T-cell (primary cell): Measurements from ENCODE around the gene PAK1. TPM values are rescaled to one million over a fixed set of nuclear protein-coding genes. Genes with fewer than 3 reads are reported as not detected.
"Not testable (repeated sequence)": the region's sequence is repeated elsewhere in the genome, so short reads cannot be mapped to it uniquely, and the experiment has no call there.

Experiments
- ATAC-seq, 4 experiments: fragments of 200-7000 bp in 3 of 4; fragments of 150-1000 bp in 1 of 4; cut with Tn5 transposase; replicated peaks in 1 of 4; 1 replicate in 3 of 4; 2 replicates in 1 of 4; pipeline ENCODE4 v1.10.0; 2021; ENCODE audit warnings: moderate library complexity in 3 of 4, mild to moderate bottlenecking in 2 of 4, moderate number of reproducible peaks in 1 of 4
- CTCF ChIA-PET, 2 donors: fragments of 300-600 bp; sonication (Branson Sonifier 250); formaldehyde crosslinking; loops; one replicate each; lab custom pipeline; 2022; ENCODE audit warnings: antibody characterized with exemption in 2 of 2; lab: Charles Lee
- POLR2A ChIA-PET, 2 donors: fragments of 300-600 bp; sonication (Branson Sonifier 250); formaldehyde crosslinking; loops; one replicate each; lab custom pipeline; 2022; ENCODE audit warnings: antibody characterized with exemption in 2 of 2; lab: Charles Lee
- DNase-seq, 35 experiments: peaks; one replicate each; pipeline versions ENCODE4 v3.0.0 to v3.0.0-alpha.2; 2013 to 2023
- H3K27ac ChIP-seq: one replicate; pipeline ENCODE4 v1.5.1; 2013; ENCODE audit warnings: low read length
- H3K27me3 ChIP-seq, 2 experiments: replicated peaks in 1 of 2; 1 replicate in 1 of 2; 2 replicates in 1 of 2; pipeline versions ENCODE4 v1.6.1 to v1.7.0; 2013; ENCODE audit warnings: low read length in 1 of 2, mixed read lengths in 1 of 2; ENCODE audit not compliant: control insufficient read depth in 2 of 2, insufficient read depth in 2 of 2; ENCODE audit errors: extremely low read depth in 1 of 2
- H3K36me3 ChIP-seq, 2 donors: 1 replicate in 1 of 2; 2 replicates in 1 of 2; pipeline versions ENCODE4 v1.6.1 to v1.7.0; 2013; ENCODE audit warnings: low read length in 1 of 2; ENCODE audit not compliant: control insufficient read depth in 2 of 2, insufficient read depth in 1 of 2; ENCODE audit errors: extremely low read depth in 1 of 2
- H3K4me1 ChIP-seq, 2 experiments: 1 replicate in 1 of 2; 2 replicates in 1 of 2; pipeline versions ENCODE4 v1.6.1 to v1.7.0; 2013; ENCODE audit warnings: low read length in 2 of 2, mixed read lengths in 1 of 2; ENCODE audit not compliant: insufficient read depth in 2 of 2, control insufficient read depth in 1 of 2; ENCODE audit errors: extremely low read depth in 1 of 2
- H3K4me3 ChIP-seq, 2 donors: 1 replicate in 1 of 2; 2 replicates in 1 of 2; pipeline versions ENCODE4 v1.5.1 to v1.7.0; 2013; ENCODE audit warnings: mild to moderate bottlenecking in 2 of 2, low read length in 1 of 2, moderate library complexity in 1 of 2; ENCODE audit not compliant: control insufficient read depth in 1 of 2; ENCODE audit errors: extremely low read depth in 1 of 2
- H3K9me3 ChIP-seq: 2 replicates; pipeline ENCODE4 v1.7.0; 2013
- H3K27ac Mint-ChIP-seq, 2 donors: one replicate each; pipeline ENCODE4 v1.8.0; 2020 to 2021; ENCODE audit warnings: mild to moderate bottlenecking in 2 of 2, mixed read lengths in 2 of 2
- H3K27me3 Mint-ChIP-seq, 2 donors: one replicate each; pipeline ENCODE4 v1.8.0; 2021 to 2022; ENCODE audit warnings: mixed read lengths in 2 of 2
- H3K36me3 Mint-ChIP-seq: one replicate; pipeline ENCODE4 v1.8.0; 2021; ENCODE audit warnings: mixed read lengths
- H3K4me1 Mint-ChIP-seq, 3 donors: one replicate each; pipeline ENCODE4 v1.8.0; 2020 to 2022; ENCODE audit warnings: mixed read lengths in 3 of 3, mild to moderate bottlenecking in 1 of 3
- H3K4me3 Mint-ChIP-seq, 3 donors: one replicate each; pipeline ENCODE4 v1.8.0; 2020 to 2022; ENCODE audit warnings: mild to moderate bottlenecking in 3 of 3, mixed read lengths in 3 of 3, moderate library complexity in 3 of 3
- H3K9me3 Mint-ChIP-seq, 3 donors: one replicate each; pipeline ENCODE4 v1.8.0; 2020 to 2022; ENCODE audit warnings: mixed read lengths in 3 of 3
- WGBS: methylation state at CpG from one replicate; pipeline ENCODE4 v1.1.5; 2013; ENCODE audit warnings: missing lambda C conversion rate; ENCODE audit not compliant: insufficient coverage; 5-methylcytosine and 5-hydroxymethylcytosine counted together
- total RNA-seq, 35 experiments: library from RNA in 6 of 35; stranded (reverse) in 6 of 35; fragments of 120-200 nt in 1 of 35; gene quantifications; one replicate each; pipeline versions ENCODE4 v1.2.1 to v1.2.4 and lab custom pipeline; 2013 to 2026

PAK1 gene
- total RNA-seq, 5 donors from 2014 or later (not counting 1 experiment from before 2014, with no cell fraction given): 15.9 to 28.0 (median 18.7) TPM

DNA sequence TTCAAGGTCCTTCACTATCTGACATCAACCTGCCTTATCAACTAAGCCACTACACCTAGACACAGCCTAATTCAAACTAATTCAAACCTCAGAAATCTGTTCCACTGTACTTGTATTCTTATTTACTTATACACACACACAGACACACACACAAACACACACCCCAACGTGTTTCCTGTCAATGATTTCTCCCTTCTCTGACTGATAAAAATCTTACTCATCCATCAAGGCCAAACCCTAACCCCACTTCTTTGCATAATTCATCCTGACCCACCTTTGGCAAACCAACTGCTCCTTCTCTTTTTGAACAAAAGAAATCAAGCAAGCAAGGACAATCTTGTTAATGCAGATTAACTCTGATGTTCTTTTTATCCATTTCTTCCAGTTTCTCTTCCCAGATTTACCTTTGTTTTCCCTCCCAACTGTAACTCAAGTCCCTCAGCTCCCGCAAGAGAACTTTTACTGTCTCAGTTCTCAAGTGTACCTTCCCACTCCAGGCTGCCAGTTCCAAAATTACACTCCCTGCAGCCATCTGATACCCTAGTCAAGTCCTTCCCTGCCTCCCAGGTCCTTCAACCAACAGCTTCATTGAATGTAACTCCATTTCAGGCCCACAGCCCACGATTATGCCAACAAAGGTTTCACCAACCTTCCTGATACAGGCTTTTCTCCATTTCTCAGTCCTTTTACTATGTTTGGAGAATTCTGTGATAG, 78.3 kb downstream of the PAK1 start:
- ChIA-PET POLR2A (no interaction called here), CTCF (no interaction called here)
- Mint-ChIP-seq H3K27ac (no peak overlapping the region), H3K4me3 (no peak overlapping the region), H3K27me3 (no peaks in the 10 kb centered on the region), H3K9me3 (no peaks in the 10 kb centered on the region), H3K4me1 (peaks cover 0 to 7% (median 0%) of the 10 kb centered on the region in 3 donors), H3K36me3 (peaks cover 22% of the 10 kb centered on the region)
- H3K9me3 ChIP-seq: no peaks in the 10 kb centered on the region
- ATAC-seq (no peak), DNase-seq (no peak)
- 65% methylated on average over 2 of the region's 3 CpGs for WGBS
- no peaks in the 10 kb centered on the region for H3K27me3 ChIP-seq
- H3K4me1 ChIP-seq: peaks cover 0 to 2% of the 10 kb centered on the region in 2 experiments
- no peaks in the 10 kb centered on the region for H3K36me3 ChIP-seq
- no peak overlapping the region for H3K27ac ChIP-seq
- no peak overlapping the region for H3K4me3 ChIP-seq

DNA sequence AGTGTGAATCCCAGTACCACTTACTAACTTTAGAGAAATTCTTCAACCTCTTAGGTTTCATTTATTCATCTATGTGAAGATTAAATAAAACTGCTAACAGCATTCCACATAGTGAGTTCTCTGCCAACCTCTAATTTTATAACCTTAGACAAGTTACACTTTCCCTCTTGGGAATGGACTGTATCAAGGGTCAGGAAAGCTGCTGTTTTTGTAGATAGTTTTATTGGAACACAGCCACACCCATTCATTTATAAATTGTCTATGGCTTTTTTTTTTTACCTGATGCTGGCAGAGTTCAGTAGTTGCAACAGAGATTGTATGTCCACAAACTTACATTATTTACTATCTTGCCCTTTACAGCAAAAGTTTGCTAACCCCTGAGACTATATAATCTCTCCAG, 81.1 kb downstream of the PAK1 start:
- no peak overlapping the region for H3K4me3 Mint-ChIP-seq
- no peak overlapping the region for H3K27ac Mint-ChIP-seq
- H3K9me3 ChIP-seq: no peaks in the 10 kb centered on the region
- ATAC-seq (no peak), DNase-seq (no peak)
- no peaks in the 10 kb centered on the region for H3K36me3 ChIP-seq
- H3K4me3 ChIP-seq: no peak overlapping the region
- no peaks in the 10 kb centered on the region for H3K27me3 Mint-ChIP-seq
- H3K9me3 Mint-ChIP-seq: no peaks in the 10 kb centered on the region
- CTCF ChIA-PET: no interaction called here
- peaks cover 0 to 3% of the 10 kb centered on the region in 2 experiments for H3K4me1 ChIP-seq
- H3K4me1 Mint-ChIP-seq: peaks cover 0 to 2% (median 0%) of the 10 kb centered on the region in 3 donors
- no peak overlapping the region for H3K27ac ChIP-seq
- no peaks in the 10 kb centered on the region for H3K27me3 ChIP-seq
- peaks cover 28% of the 10 kb centered on the region for H3K36me3 Mint-ChIP-seq
- POLR2A ChIA-PET: no interaction called here

- DNase-seq (no peak), ATAC-seq (no peak)
- peaks cover 0 to 4% of the 10 kb centered on the region in 2 experiments for H3K4me1 ChIP-seq
- no peaks in the 10 kb centered on the region for H3K9me3 Mint-ChIP-seq
- ChIA-PET CTCF (no interaction called here), POLR2A (no interaction called here)
- H3K9me3 ChIP-seq: no peaks in the 10 kb centered on the region
- H3K27me3 Mint-ChIP-seq: no peaks in the 10 kb centered on the region
- H3K4me3 Mint-ChIP-seq: no peak overlapping the region
- no peak overlapping the region for H3K27ac ChIP-seq
- H3K27ac Mint-ChIP-seq: no peak overlapping the region
- H3K36me3 ChIP-seq: no peaks in the 10 kb centered on the region
- H3K36me3 Mint-ChIP-seq: peaks cover 45% of the 10 kb centered on the region
- peaks cover 0 to 2% (median 0%) of the 10 kb centered on the region in 3 donors for H3K4me1 Mint-ChIP-seq
- H3K27me3 ChIP-seq: no peaks in the 10 kb centered on the region
- H3K4me3 ChIP-seq: no peak overlapping the region
Observed at GRCh38 chr11:77387701-77388100, 86.2 kb downstream of the PAK1 start.

DNA sequence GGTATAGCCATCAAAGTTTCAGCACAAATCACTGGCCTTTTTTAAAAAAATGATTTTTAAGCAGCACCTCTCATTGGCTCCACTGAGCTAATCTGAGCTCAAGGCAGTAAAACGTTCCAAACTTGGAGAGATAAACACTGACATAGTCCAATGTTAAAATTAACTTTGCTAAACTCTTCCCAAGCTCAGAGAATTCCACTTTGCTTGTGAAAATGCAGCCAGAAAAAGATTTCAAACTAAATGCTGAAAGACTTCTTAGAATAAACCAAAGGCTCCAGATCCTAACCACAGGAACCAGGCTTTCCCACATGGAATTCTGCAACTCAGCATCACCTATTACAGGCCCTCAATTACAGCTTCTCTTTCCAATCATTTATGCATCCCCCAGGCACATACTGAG, 87.7 kb downstream of the PAK1 start:
- 44% methylated on average over 1 of the region's 1 CpG for WGBS
- ChIA-PET POLR2A (no interaction called here), CTCF (interaction anchor here in 1 of 2 donors (0.7 kb wide), 1 partner anchor 645 kb away, joined by 3 read pairs; no protein-coding TSS in a partner anchor)
- Histone ChIP-seq H3K27me3 (no peaks in the 10 kb centered on the region), H3K27ac (no peak overlapping the region), H3K4me3 (no peak overlapping the region), H3K36me3 (no peaks in the 10 kb centered on the region), H3K4me1 (peaks cover 0 to 7% of the 10 kb centered on the region in 2 experiments), H3K9me3 (no peaks in the 10 kb centered on the region)
- Mint-ChIP-seq H3K4me3 (no peak overlapping the region), H3K27ac (no peak overlapping the region), H3K4me1 (peaks cover 0 to 2% (median 0%) of the 10 kb centered on the region in 3 donors), H3K9me3 (no peaks in the 10 kb centered on the region), H3K27me3 (no peaks in the 10 kb centered on the region), H3K36me3 (peaks cover 39% of the 10 kb centered on the region)
- no peak for DNase-seq
- ATAC-seq: no peak

- DNase-seq, H3K4me1 ChIP-seq, CTCF ChIA-PET, H3K4me1 Mint-ChIP-seq, H3K27ac Mint-ChIP-seq, H3K27me3 ChIP-seq, H3K27ac ChIP-seq, H3K4me3 ChIP-seq, H3K27me3 Mint-ChIP-seq, ATAC-seq, H3K9me3 ChIP-seq, POLR2A ChIA-PET, H3K9me3 Mint-ChIP-seq, H3K4me3 Mint-ChIP-seq, H3K36me3 ChIP-seq: not testable (repeated sequence)
- peaks cover 32% of the 10 kb centered on the region for H3K36me3 Mint-ChIP-seq
- WGBS: 93% methylated on average over 3 of the region's 8 CpGs
Observed at GRCh38 chr11:77385255-77385771, 88.6 kb downstream of the PAK1 start.

GRCh38 chr11:77384571-77384970, 89.3 kb downstream of the PAK1 start:
- no peaks in the 10 kb centered on the region for H3K9me3 Mint-ChIP-seq
- H3K4me1 Mint-ChIP-seq: peaks cover 0 to 2% (median 2%) of the 10 kb centered on the region in 3 donors
- H3K27me3 Mint-ChIP-seq: no peaks in the 10 kb centered on the region
- Histone ChIP-seq H3K4me1 (peaks cover 0 to 10% of the 10 kb centered on the region in 2 experiments), H3K36me3 (peaks cover 0 to 4% of the 10 kb centered on the region in 2 donors), H3K4me3 (no peak overlapping the region), H3K27me3 (no peaks in the 10 kb centered on the region), H3K9me3 (no peaks in the 10 kb centered on the region), H3K27ac (no peak overlapping the region)
- ChIA-PET CTCF (no interaction called here), POLR2A (no interaction called here)
- WGBS: no CpG with 5 or more reads among the region's 2 CpGs
- peaks cover 36% of the 10 kb centered on the region for H3K36me3 Mint-ChIP-seq
- DNase-seq: no peak
- no peak for ATAC-seq
- no peak overlapping the region for H3K4me3 Mint-ChIP-seq
- no peak overlapping the region for H3K27ac Mint-ChIP-seq
